ENCODE data around the gene RNF181. TPM values are rescaled to one million over a fixed set of nuclear protein-coding genes. Genes with fewer than 3 reads are reported as not detected.

RNF181 gene
- total RNA-seq, 1 donor from 2014 or later, result 157 TPM

DNA sequence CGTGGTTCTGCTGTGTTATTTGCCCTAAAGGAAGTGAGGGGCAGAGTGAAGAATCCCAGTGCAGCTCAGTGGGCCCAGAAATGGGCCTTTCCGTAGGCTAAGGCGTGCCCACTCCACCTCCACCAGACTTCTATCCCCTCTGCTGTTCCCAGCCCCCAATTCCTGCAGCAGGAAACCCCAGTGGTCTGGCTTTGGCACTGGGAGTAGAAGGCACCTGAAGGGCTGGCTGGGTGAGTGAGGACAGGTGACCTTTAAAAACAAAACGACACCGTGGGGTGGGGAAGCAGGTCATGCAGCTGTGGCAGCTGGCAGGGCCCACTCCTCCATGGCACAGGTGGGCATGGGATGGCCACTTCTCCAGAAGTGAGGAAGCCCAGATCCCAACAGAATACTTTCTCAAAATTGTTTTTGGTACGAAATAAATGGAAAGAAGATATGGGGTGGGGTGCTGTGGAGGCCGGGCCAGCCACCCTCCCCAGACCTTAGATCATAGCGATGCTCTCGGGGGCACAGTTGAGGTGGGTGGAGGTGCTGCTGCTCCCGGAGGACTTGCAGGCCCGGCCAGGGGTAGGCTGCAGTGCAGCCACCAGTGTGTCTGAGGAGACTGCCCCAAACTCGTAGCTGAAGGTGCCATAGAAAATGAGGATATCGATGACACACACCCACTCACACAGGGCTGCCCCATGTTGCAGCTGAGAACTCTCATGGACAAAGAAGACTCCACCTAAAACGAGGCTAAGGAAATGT lies 3.2 kb downstream of the RNF181 start:
- H3K4me1 ChIP-seq, result peaks cover 7 to 28% of the 10 kb centered on the region in 2 donors
- no peaks in the 10 kb centered on the region for H3K27me3 ChIP-seq
- intact Hi-C loops (cut with DNase I), result no loop called here
- TF ChIP-seq CTCF (IDR thresholded peaks at IDR 0.05), result no peak
- H3K9me3 ChIP-seq, result no peaks in the 10 kb centered on the region
- H3K27ac ChIP-seq, result no peak overlapping the region
- peaks cover 20 to 32% of the 10 kb centered on the region in 2 donors for H3K36me3 ChIP-seq
- H3K4me3 ChIP-seq, result no peak overlapping the region
- DNase-seq (ENCODE audit: low spot score in 2 of 2), result no peak

GRCh38 chr2:85599468-85600234 lies 4.1 kb downstream of the RNF181 start:
- TF ChIP-seq CTCF (IDR thresholded peaks at IDR 0.05), result no peak
- Histone ChIP-seq H3K27ac (no peak overlapping the region), H3K4me1 (peaks cover 10 to 33% of the 10 kb centered on the region in 2 donors), H3K36me3 (peaks cover 20 to 32% of the 10 kb centered on the region in 2 donors), H3K27me3 (no peaks in the 10 kb centered on the region), H3K4me3 (no peak overlapping the region), H3K9me3 (no peaks in the 10 kb centered on the region)
- intact Hi-C loops (cut with DNase I), result no loop called here
- DNase-seq (ENCODE audit: low spot score in 2 of 2), result no peak

DNA sequence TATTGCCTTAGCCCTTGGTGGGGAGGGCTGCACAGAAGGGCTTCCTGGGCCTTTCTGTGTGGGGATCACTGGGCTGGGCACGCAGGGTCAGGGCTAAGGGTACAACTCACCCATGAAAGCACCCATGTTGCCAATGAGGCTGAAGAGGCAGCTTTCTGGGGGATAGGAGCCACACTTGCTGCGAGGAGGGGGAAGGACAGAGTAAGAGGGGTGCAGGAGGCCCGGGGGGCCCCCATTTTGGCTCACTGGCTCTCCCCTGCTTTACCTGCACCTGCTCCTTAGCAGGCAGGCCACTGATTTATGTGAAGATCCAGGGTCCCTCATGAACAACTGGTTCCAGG lies 4.7 kb downstream of the RNF181 start:
- intact Hi-C loops (cut with DNase I), result no loop called here
- no peaks in the 10 kb centered on the region for H3K9me3 ChIP-seq
- H3K27ac ChIP-seq, result peak overlapping the region in 1 of 2 donors; percentile 73
- peaks cover 20 to 32% of the 10 kb centered on the region in 2 donors for H3K36me3 ChIP-seq
- DNase-seq (ENCODE audit: low spot score in 2 of 2), result no peak
- H3K4me1 ChIP-seq, result peaks cover 10 to 34% of the 10 kb centered on the region in 2 donors
- no peak for TF ChIP-seq CTCF (IDR thresholded peaks at IDR 0.05)
- H3K27me3 ChIP-seq, result no peaks in the 10 kb centered on the region
- no peak overlapping the region for H3K4me3 ChIP-seq

- Histone ChIP-seq H3K27ac (peak overlapping the region; percentile 73 to 88), H3K4me1 (peaks cover 14 to 41% of the 10 kb centered on the region in 2 donors), H3K27me3 (no peaks in the 10 kb centered on the region), H3K36me3 (peaks cover 20 to 32% of the 10 kb centered on the region in 2 donors), H3K4me3 (peak overlapping the region; percentile 86 to 87), H3K9me3 (no peaks in the 10 kb centered on the region)
- intact Hi-C loops (cut with DNase I), result no loop called here
- DNase-seq (ENCODE audit: low spot score in 2 of 2), result no peak
- TF ChIP-seq CTCF (IDR thresholded peaks at IDR 0.05), result no peak
These were observed 5.6 kb downstream of the RNF181 start for GRCh38 chr2:85600951-85601770.

GRCh38 chr2:85601771-85602475 lies 6.4 kb downstream of the RNF181 start:
- peak in 1 of 2 donors; percentile 84 for DNase-seq (ENCODE audit: low spot score in 2 of 2)
- H3K27ac ChIP-seq, result peak overlapping the region; percentile 73 to 88

More at GRCh38 chr2:85601771-85602475, 6.4 kb downstream of the RNF181 start:
- Histone ChIP-seq H3K27me3 (no peaks in the 10 kb centered on the region), H3K4me3 (peak overlapping the region; percentile 86 to 87), H3K36me3 (peaks cover 17 to 29% of the 10 kb centered on the region in 2 donors), H3K4me1 (peaks cover 10 to 42% of the 10 kb centered on the region in 2 donors), H3K9me3 (no peaks in the 10 kb centered on the region)
- intact Hi-C loops (cut with DNase I), result loop anchor here (1.0 to 2.0 kb wide), 3 partner anchors 17 to 63 kb away; partner anchors contain the start of genes GGCX and MAT2A
- no peak for TF ChIP-seq CTCF (IDR thresholded peaks at IDR 0.05)

Data from ascending aorta (tissue), 2 donors.